Epithelial cell of esophagus (primary cell): ENCODE measurements around the gene KIF17.

Experiments used
- DNase-seq: peaks from one replicate; pipeline ENCODE4 v3.0.0; 2010; ENCODE audit warnings: low read depth
- H3K4me3 ChIP-seq: 2 replicates; pipeline ENCODE4 v1.5.1; 2011; ENCODE audit warnings: mild to moderate bottlenecking, low read length, control low read depth
- TF ChIP-seq, protein P1 (sequence below): IDR thresholded peaks from 2 replicates; pipeline ENCODE4 v1.5.1; 2011; ENCODE audit warnings: low read depth, mild to moderate bottlenecking, low read length, control low read depth, inconsistent platforms; ENCODE audit not compliant: insufficient read depth; ENCODE audit errors: missing control alignments

The KIF17 gene

DNA sequence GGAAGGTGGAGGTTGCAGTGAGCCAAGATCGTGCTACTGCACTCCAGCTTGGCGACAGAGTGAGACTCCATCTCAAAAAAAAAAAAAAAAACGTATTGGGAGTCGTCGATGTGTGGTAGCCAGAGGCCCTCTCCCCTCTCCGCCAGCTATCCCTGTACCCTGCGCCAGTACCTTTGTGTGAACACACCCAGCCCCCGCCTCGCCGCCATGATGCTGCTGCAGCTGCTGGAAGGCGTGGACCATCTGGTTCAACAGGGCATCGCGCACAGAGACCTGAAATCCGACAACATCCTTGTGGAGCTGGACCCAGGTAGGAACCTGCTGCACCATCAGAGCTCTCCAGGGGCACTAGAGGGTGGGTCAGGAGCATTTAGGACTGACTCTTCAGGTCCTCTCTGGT is 72.4 kb downstream of the KIF17 start:
- no peak overlapping the region for H3K4me3 ChIP-seq
- no peak for DNase-seq
- TF ChIP-seq, protein P1, sequence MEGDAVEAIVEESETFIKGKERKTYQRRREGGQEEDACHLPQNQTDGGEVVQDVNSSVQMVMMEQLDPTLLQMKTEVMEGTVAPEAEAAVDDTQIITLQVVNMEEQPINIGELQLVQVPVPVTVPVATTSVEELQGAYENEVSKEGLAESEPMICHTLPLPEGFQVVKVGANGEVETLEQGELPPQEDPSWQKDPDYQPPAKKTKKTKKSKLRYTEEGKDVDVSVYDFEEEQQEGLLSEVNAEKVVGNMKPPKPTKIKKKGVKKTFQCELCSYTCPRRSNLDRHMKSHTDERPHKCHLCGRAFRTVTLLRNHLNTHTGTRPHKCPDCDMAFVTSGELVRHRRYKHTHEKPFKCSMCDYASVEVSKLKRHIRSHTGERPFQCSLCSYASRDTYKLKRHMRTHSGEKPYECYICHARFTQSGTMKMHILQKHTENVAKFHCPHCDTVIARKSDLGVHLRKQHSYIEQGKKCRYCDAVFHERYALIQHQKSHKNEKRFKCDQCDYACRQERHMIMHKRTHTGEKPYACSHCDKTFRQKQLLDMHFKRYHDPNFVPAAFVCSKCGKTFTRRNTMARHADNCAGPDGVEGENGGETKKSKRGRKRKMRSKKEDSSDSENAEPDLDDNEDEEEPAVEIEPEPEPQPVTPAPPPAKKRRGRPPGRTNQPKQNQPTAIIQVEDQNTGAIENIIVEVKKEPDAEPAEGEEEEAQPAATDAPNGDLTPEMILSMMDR: no peak

DNA sequence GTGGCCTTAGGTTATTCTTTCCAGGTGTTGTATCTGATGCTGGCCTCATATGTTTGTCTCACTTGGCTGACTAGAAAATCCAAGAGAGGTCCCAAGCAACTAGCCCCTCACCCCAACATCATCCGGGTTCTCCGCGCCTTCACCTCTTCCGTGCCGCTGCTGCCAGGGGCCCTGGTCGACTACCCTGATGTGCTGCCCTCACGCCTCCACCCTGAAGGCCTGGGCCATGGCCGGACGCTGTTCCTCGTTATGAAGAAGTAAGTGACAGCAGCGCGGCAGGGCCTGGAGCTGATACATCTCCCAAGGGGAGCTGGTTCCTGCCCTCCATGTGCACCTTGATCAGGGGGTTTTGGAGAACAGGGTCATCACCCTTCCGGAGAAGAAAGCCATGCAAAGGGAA is 73.4 kb downstream of the KIF17 start:
- no peak for DNase-seq
- TF ChIP-seq, protein P1: no peak
- no peak overlapping the region for H3K4me3 ChIP-seq

DNA sequence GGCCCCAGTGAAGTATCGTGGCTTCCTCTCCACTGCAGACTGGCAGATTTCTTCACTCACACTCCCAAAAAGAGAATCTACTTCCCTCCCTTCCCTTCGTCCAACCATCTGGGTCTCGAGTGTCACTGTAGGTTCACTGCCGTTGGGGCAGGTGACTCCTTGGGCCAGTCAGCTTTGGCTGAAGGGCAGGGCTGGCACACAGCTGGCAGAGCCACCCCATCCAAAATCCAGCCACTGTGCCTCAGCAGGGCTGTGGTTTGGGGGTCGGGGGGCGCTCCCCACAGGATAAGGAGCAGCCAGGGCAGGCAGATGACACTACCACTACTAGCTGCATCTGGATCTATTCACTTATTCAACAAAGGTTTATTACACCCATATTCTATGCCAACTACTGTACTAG is 74.7 kb downstream of the KIF17 start:
- no peak for DNase-seq
- TF ChIP-seq, protein P1: no peak
- H3K4me3 ChIP-seq: no peak overlapping the region

DNA sequence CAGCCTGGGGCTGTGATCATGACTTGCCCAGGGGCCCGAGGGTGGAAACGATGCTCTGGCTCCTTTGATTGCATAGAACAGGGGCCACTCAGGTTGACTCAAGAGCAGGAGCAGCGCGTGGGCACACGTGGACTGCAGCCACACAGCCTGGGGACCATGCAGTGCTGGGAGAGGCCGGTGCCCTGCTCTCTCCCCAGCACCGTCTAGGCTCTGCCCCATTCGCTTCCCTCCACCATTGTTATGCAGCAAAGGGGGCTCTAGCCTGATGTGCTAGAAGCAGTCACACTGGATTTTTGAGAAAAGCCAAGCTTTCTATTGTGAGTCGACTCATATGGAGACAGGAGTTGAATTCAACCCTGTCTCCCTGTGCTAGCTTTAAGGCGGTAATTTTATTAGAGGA is 75.8 kb downstream of the KIF17 start:
- H3K4me3 ChIP-seq: no peak overlapping the region
- DNase-seq: no peak
- TF ChIP-seq, protein P1: no peak

DNA sequence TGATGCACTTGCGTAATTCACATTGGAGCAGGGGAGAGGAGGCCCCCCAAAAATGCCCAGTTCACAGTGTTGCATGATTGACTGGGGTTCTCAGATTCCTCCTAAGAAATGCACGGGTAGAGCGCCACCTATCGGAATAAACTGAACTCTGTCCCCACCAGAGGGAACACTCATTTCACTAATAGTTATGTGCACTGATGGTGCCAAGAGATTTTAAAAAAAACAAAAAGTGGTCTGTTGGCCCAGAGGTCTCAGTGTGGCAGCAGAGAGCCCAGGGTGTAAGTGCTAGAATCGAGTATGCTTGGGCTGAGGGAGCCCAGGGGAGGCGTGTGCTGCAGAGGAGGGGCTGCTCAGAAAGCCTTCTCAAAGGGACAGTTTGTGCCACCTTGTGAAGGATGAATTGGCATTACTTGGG is 77.6 kb downstream of the KIF17 start:
- TF ChIP-seq, protein P1: peak; percentile 71
- peak; percentile 67 for DNase-seq
- no peak overlapping the region for H3K4me3 ChIP-seq

DNA sequence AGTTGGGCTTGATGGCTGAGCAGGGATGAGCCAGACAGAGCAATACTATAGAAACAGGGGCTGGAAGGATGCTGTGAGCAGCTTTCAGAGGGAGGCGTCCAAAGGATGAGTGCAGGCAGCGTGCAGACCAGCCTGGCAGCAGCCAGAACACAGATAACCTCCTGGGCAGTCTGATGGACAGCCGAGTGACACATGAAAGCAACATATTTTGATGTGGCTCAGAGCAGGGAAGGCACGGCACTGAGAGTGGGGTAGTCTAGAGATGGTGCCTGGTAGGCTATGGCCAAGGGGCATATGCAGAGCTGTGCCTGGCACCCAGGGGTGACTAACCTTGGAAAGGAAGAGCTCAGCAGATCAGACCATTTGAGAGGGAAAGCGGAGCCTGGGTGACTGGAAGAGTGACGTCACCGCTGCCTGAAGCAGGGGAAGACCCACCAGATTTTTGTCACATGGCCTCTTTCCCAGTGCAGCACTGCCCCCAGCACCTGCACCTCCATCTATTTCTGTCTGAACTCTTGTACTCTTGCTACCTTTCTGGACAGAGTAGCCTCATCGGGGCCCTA is 80.9 kb downstream of the KIF17 start:
- H3K4me3 ChIP-seq: no peak overlapping the region
- TF ChIP-seq, protein P1: no peak
- no peak for DNase-seq

DNA sequence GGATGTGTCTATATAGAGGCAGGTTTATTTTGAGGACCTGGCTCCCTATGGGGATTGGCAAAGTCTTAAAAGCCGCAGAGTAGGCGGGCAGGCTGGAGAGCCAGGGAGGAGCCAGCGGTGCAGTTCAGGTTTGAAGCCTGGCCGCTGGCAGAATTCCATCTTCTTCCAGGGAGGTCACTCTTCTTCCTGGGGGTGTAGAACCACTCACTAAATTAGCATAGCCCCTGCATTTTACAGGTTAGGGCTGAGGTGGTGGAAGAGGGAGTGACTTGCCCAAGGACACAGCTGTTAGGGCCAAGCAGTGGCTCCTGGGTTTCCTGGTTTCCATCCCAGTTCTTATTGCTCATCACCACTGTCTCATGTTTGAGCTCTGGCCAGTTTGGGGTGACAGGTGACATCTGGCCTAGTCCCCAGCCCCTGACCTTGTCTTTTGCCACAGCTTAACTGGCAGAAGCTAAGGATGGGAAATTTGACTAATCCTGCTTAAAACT is 83.2 kb downstream of the KIF17 start:
- TF ChIP-seq, protein P1: no peak
- peak; percentile 65 for DNase-seq
- peak overlapping the region; percentile 78 for H3K4me3 ChIP-seq
